ENCODE data around the gene EXOC4.

EXOC4 gene

DNA sequence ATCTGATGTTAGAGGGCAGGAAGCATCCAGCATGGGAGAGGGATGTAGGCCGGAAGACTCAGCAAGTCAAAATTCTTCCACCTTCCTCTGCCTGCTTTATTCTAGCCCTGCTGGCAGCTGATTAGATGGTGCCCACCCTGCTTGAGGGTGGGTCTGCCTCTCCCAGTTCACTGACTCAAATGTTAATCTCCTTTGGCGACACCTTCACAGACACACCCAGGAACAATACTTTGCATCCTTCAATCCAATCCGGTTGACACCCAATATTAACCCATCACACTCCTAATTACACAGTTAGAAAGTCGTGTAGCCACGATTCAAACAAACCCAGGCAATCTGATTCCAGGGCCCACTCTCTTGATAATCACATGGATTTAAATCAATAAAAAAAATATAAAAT, 440.4 kb downstream of the EXOC4 start:
- Histone ChIP-seq H3K27me3 (ENCODE audit: insufficient read depth, low read length, poor library complexity, severe bottlenecking) (no peaks in the 10 kb centered on the region), H3F3A (ENCODE audit: low read depth) (0 out of 2 replicates have a peak, but pooled peaks cover 2% of the 10 kb centered on the region), H3K79me2 (ENCODE audit: insufficient read depth, low read length) (0 out of 2 replicates have a peak, but pooled peaks cover 6% of the 10 kb centered on the region), H3K36me3 (ENCODE audit: insufficient read depth, low read length) (no peaks in the 10 kb centered on the region), H3K4me3 (ENCODE audit: low read length, poor library complexity, severe bottlenecking) (no peak overlapping the region), H2AFZ (ENCODE audit: low read length) (no peak overlapping the region), H3K4me1 (ENCODE audit: insufficient read depth, low read length, poor library complexity, severe bottlenecking) (peaks cover 56% of the 10 kb centered on the region), H3K9me2 (replicated peaks; ENCODE audit: low read depth, low read length) (no peaks in the 10 kb centered on the region), H3K4me2 (ENCODE audit: low read depth, low read length, poor library complexity, severe bottlenecking) (no peak overlapping the region), H3K9me3 (ENCODE audit: insufficient read depth, low read depth, low read length) (no peaks in the 10 kb centered on the region), H4K20me1 (ENCODE audit: insufficient read depth, low read length, poor library complexity, severe bottlenecking) (no peaks in the 10 kb centered on the region), H3K9ac (ENCODE audit: low read depth, low read length, poor library complexity, severe bottlenecking) (no peak overlapping the region)
- TF ChIP-seq CTCF (conservative IDR thresholded peaks at IDR 0.05; ENCODE audit: low read length): no peak
- TF ChIP-seq EZH2phosphoT487 (IDR thresholded peaks at IDR 0.05; ENCODE audit: borderline replicate concordance): no peak

GRCh38 chr7:133696056-133696455, 443.2 kb downstream of the EXOC4 start:
- Histone ChIP-seq H3F3A (ENCODE audit: low read depth) (0 out of 2 replicates have a peak, but pooled peaks cover 2% of the 10 kb centered on the region), H3K9me2 (replicated peaks; ENCODE audit: low read depth, low read length) (no peaks in the 10 kb centered on the region), H2AFZ (ENCODE audit: low read length) (no peak overlapping the region), H3K27me3 (ENCODE audit: insufficient read depth, low read length, poor library complexity, severe bottlenecking) (no peaks in the 10 kb centered on the region), H4K20me1 (ENCODE audit: insufficient read depth, low read length, poor library complexity, severe bottlenecking) (no peaks in the 10 kb centered on the region), H3K9me3 (ENCODE audit: insufficient read depth, low read depth, low read length) (no peaks in the 10 kb centered on the region), H3K4me1 (ENCODE audit: insufficient read depth, low read length, poor library complexity, severe bottlenecking) (peaks cover 81% of the 10 kb centered on the region), H3K36me3 (ENCODE audit: insufficient read depth, low read length) (no peaks in the 10 kb centered on the region), H3K9ac (ENCODE audit: low read depth, low read length, poor library complexity, severe bottlenecking) (peak overlapping the region; percentile 74), H3K79me2 (ENCODE audit: insufficient read depth, low read length) (0 out of 2 replicates have a peak, but pooled peaks cover 6% of the 10 kb centered on the region), H3K4me2 (ENCODE audit: low read depth, low read length, poor library complexity, severe bottlenecking) (peak overlapping the region; percentile 77), H3K4me3 (ENCODE audit: low read length, poor library complexity, severe bottlenecking) (peak overlapping the region; percentile 67)
- no peak for TF ChIP-seq CTCF (conservative IDR thresholded peaks at IDR 0.05; ENCODE audit: low read length)
- TF ChIP-seq EZH2phosphoT487 (IDR thresholded peaks at IDR 0.05; ENCODE audit: borderline replicate concordance): no peak

DNA sequence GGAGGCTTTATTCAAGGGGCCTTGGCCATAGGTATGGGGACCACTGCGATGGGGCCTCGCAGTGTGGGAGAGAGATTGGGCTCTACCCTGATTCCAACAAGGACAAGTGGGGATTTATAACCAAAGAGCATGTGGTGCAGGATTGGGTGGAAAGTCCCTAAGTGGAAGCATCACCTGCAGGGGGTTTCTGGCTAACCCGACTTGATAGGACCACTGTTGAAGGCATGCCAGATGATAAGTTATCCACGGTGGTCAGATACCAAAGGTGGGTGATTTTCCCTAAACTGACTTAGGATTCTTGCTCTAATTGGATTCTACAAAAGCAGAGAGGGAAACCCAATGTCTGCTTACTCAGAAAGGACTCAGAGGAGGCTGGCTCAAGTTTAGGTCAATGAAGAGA, 444.7 kb downstream of the EXOC4 start:
- Histone ChIP-seq H3K36me3 (ENCODE audit: insufficient read depth, low read length) (no peaks in the 10 kb centered on the region), H3K4me3 (ENCODE audit: low read length, poor library complexity, severe bottlenecking) (no peak overlapping the region), H3K9ac (ENCODE audit: low read depth, low read length, poor library complexity, severe bottlenecking) (peak overlapping the region; percentile 74), H3K9me2 (replicated peaks; ENCODE audit: low read depth, low read length) (no peaks in the 10 kb centered on the region), H3K4me1 (ENCODE audit: insufficient read depth, low read length, poor library complexity, severe bottlenecking) (peaks cover 80% of the 10 kb centered on the region), H4K20me1 (ENCODE audit: insufficient read depth, low read length, poor library complexity, severe bottlenecking) (no peaks in the 10 kb centered on the region), H2AFZ (ENCODE audit: low read length) (no peak overlapping the region), H3K4me2 (ENCODE audit: low read depth, low read length, poor library complexity, severe bottlenecking) (peak overlapping the region; percentile 77), H3F3A (ENCODE audit: low read depth) (0 out of 2 replicates have a peak, but pooled peaks cover 2% of the 10 kb centered on the region), H3K79me2 (ENCODE audit: insufficient read depth, low read length) (0 out of 2 replicates have a peak, but pooled peaks cover 6% of the 10 kb centered on the region), H3K27me3 (ENCODE audit: insufficient read depth, low read length, poor library complexity, severe bottlenecking) (no peaks in the 10 kb centered on the region), H3K9me3 (ENCODE audit: insufficient read depth, low read depth, low read length) (no peaks in the 10 kb centered on the region)
- TF ChIP-seq CTCF (conservative IDR thresholded peaks at IDR 0.05; ENCODE audit: low read length) (no peak), EZH2phosphoT487 (IDR thresholded peaks at IDR 0.05; ENCODE audit: borderline replicate concordance) (no peak)
